PC-3 (cell line): ENCODE results near the gene BCAS3. TPM values are rescaled to one million over a fixed set of nuclear protein-coding genes. Genes with fewer than 3 reads are reported as not detected.

Experiments used
- ATAC-seq: fragments of 200-7000 bp; cut with Tn5 transposase; 2 replicates; pipeline ENCODE4 v1.9.1; 2020; ENCODE audit warnings: mild to moderate bottlenecking, moderate library complexity
- BruUV-seq: library from RNA; stranded (reverse); fragments of 400-500 nt; replicated peaks from 2 replicates; lab custom pipeline; 2021; lab: Mats Ljungman, UMichigan
- CTCF ChIA-PET: fragments of 300-600 bp; sonication (Branson Sonifier 250); formaldehyde crosslinking; loops from one replicate; lab custom pipeline; 2022; ENCODE audit warnings: antibody characterized with exemption; lab: Charles Lee
- POLR2A ChIA-PET: fragments of 300-600 bp; sonication (Branson Sonifier 250); formaldehyde crosslinking; loops from one replicate; lab custom pipeline; 2022; ENCODE audit warnings: antibody characterized with exemption; ENCODE audit not compliant: unreplicated experiment; lab: Charles Lee
- DNase-seq: peaks from one replicate; pipeline ENCODE4 v3.0.0-alpha.2; 2015
- H2AFZ ChIP-seq: fragments of 300-600 bp; sonication (generic); 2 replicates; pipeline ENCODE4 v1.6.0; 2016; ENCODE audit warnings: antibody characterized with exemption, low read length
- H3F3A ChIP-seq: fragments of 300-600 bp; sonication (generic); one replicate; pipeline ENCODE4 v1.6.0; 2017; ENCODE audit warnings: antibody characterized with exemption, low read length, control low read depth, mild to moderate bottlenecking; ENCODE audit not compliant: unreplicated experiment
- H3K27ac ChIP-seq: fragments of 300-600 bp; sonication (generic); 2 replicates; pipeline ENCODE4 v1.5.1; 2016; ENCODE audit warnings: mild to moderate bottlenecking, low read length
- H3K27me3 ChIP-seq: fragments of 300-600 bp; sonication (generic); 2 replicates; pipeline ENCODE4 v1.6.1; 2016; ENCODE audit warnings: low read length, mixed read lengths
- H3K36me3 ChIP-seq: fragments of 300-600 bp; sonication (generic); 2 replicates; pipeline ENCODE4 v1.6.1; 2016; ENCODE audit warnings: low read depth, mixed run types, low read length, mixed read lengths
- H3K4me1 ChIP-seq: fragments of 300-600 bp; sonication (generic); 2 replicates; pipeline ENCODE4 v1.5.1; 2016; ENCODE audit warnings: low read length; ENCODE audit not compliant: insufficient read depth
- H3K4me2 ChIP-seq: fragments of 300-600 bp; sonication (generic); 2 replicates; pipeline ENCODE4 v1.6.0; 2016; ENCODE audit warnings: low read length
- H3K4me3 ChIP-seq: fragments of 300-600 bp; sonication (generic); 2 replicates; pipeline ENCODE4 v1.5.1; 2016; ENCODE audit warnings: mild to moderate bottlenecking, low read length, mixed read lengths
- H3K79me2 ChIP-seq: fragments of 300-600 bp; sonication (generic); 2 replicates; pipeline ENCODE4 v1.6.1; 2017; ENCODE audit warnings: low read length, mixed read lengths
- H3K9ac ChIP-seq: fragments of 300-600 bp; sonication (generic); 2 replicates; pipeline ENCODE4 v1.6.0; 2016; ENCODE audit warnings: mild to moderate bottlenecking, low read length
- H3K9me2 ChIP-seq: fragments of 300-600 bp; sonication (generic); replicated peaks from 2 replicates; pipeline ENCODE4 v1.6.1; 2016; ENCODE audit warnings: mixed run types, low read length, mixed read lengths
- H3K9me3 ChIP-seq: fragments of 300-600 bp; sonication (generic); 2 replicates; pipeline ENCODE4 v1.6.1; 2016; ENCODE audit warnings: low read length, mixed read lengths
- H4K20me1 ChIP-seq: fragments of 300-600 bp; sonication (generic); 2 replicates; pipeline ENCODE4 v1.6.1; 2016; ENCODE audit warnings: low read length, mixed read lengths
- CTCF ChIP-seq: fragments of 300-600 bp; sonication (generic); conservative IDR thresholded peaks from 2 replicates; pipeline ENCODE4 v1.5.1; 2017; ENCODE audit warnings: antibody characterized with exemption, low read depth, mild to moderate bottlenecking, low read length
- EZH2 ChIP-seq: fragments of 300-600 bp; sonication (generic); IDR thresholded peaks from one replicate; pipeline ENCODE4 v1.6.1; 2017; ENCODE audit warnings: antibody characterized with exemption, mild to moderate bottlenecking, low read length; ENCODE audit not compliant: unreplicated experiment
- EZH2phosphoT487 ChIP-seq: fragments of 300-600 bp; sonication (generic); IDR thresholded peaks from 2 replicates; pipeline ENCODE4 v1.6.1; 2018; ENCODE audit warnings: mild to moderate bottlenecking, antibody characterized with exemption, low read length, borderline replicate concordance
- intact Hi-C: fragments of 100-400 bp; cut with micrococcal nuclease; formaldehyde crosslinking; loops from 2 replicates; pipeline ENCODE4 v1.9.0; 2023
- total RNA-seq: library from RNA; depleted of rRNA; stranded (reverse); fragments of >200 nt; gene quantifications from 2 replicates; pipeline ENCODE4 v1.2.3, GENCODE V29; 2014

BCAS3 gene
- total RNA-seq, 1 experiment from 2014 or later = 25.9 TPM

GRCh38 chr17:60862482-60862881, 184.8 kb downstream of the BCAS3 start:
- TF ChIP-seq CTCF (no peak), EZH2phosphoT487 (no peak), EZH2 (no peak)
- ATAC-seq = no peak
- Histone ChIP-seq H3K79me2 (no peaks in the 10 kb centered on the region), H3K9me3 (no peaks in the 10 kb centered on the region), H3K27me3 (no peaks in the 10 kb centered on the region), H4K20me1 (no peaks in the 10 kb centered on the region), H3K4me1 (no peaks in the 10 kb centered on the region), H3F3A (no peaks in the 10 kb centered on the region), H3K27ac (no peak overlapping the region), H2AFZ (no peak overlapping the region), H3K9me2 (no peaks in the 10 kb centered on the region), H3K9ac (no peak overlapping the region), H3K4me3 (no peak overlapping the region), H3K36me3 (no peaks in the 10 kb centered on the region), H3K4me2 (no peak overlapping the region)
- BruUV-seq = no TSS peak
- intact Hi-C loops = no loop called here
- no peak for DNase-seq
- CTCF ChIA-PET = no interaction called here
- POLR2A ChIA-PET = no interaction called here

GRCh38 chr17:60863892-60864707, 186.4 kb downstream of the BCAS3 start:
- Histone ChIP-seq H3K36me3 (no peaks in the 10 kb centered on the region), H3K27ac (no peak overlapping the region), H3K9me2 (no peaks in the 10 kb centered on the region), H3K4me1 (no peaks in the 10 kb centered on the region), H3K4me2 (no peak overlapping the region), H3K27me3 (no peaks in the 10 kb centered on the region), H3F3A (no peaks in the 10 kb centered on the region), H3K9me3 (no peaks in the 10 kb centered on the region), H2AFZ (no peak overlapping the region), H3K9ac (no peak overlapping the region), H4K20me1 (no peaks in the 10 kb centered on the region), H3K4me3 (no peak overlapping the region), H3K79me2 (no peaks in the 10 kb centered on the region)
- no TSS peak for BruUV-seq
- ChIA-PET POLR2A (no interaction called here), CTCF (interaction anchor here (0.5 kb wide), 1 partner anchor 16 kb away, joined by 3 read pairs; no protein-coding TSS in a partner anchor)
- no peak for ATAC-seq
- DNase-seq = no peak
- TF ChIP-seq CTCF (no peak), EZH2phosphoT487 (no peak), EZH2 (no peak)
- intact Hi-C loops = no loop called here

GRCh38 chr17:60864708-60865005, 187.0 kb downstream of the BCAS3 start:
- Histone ChIP-seq H3K9me2 (no peaks in the 10 kb centered on the region), H2AFZ (no peak overlapping the region), H3K9me3 (no peaks in the 10 kb centered on the region), H3K4me3 (no peak overlapping the region), H3K79me2 (no peaks in the 10 kb centered on the region), H3F3A (no peaks in the 10 kb centered on the region), H3K27ac (no peak overlapping the region), H4K20me1 (no peaks in the 10 kb centered on the region), H3K36me3 (no peaks in the 10 kb centered on the region), H3K4me1 (no peaks in the 10 kb centered on the region), H3K27me3 (no peaks in the 10 kb centered on the region), H3K4me2 (no peak overlapping the region), H3K9ac (no peak overlapping the region)
- BruUV-seq = no TSS peak
- TF ChIP-seq EZH2 = no peak
- TF ChIP-seq CTCF = no peak
- no peak for TF ChIP-seq EZH2phosphoT487
- ATAC-seq = no peak
- ChIA-PET CTCF (interaction anchor here (0.5 kb wide), 1 partner anchor 15 kb away, joined by 3 read pairs; no protein-coding TSS in a partner anchor), POLR2A (no interaction called here)
- intact Hi-C loops = no loop called here
- DNase-seq = no peak
